Measurements from ENCODE around the gene THAP8. TPM values are rescaled to one million over a fixed set of nuclear protein-coding genes. Genes with fewer than 3 reads are reported as not detected.

The THAP8 gene
- total and polyA plus RNA-seq, 10 of the 15 experiments (the other 5 are each of a cell fraction or from before 2014, with no cell fraction given), result 0.24 to 4.4 (median 2.6) TPM

- SMC1A ChIA-PET (ENCODE audit: uncharacterized antibody, unreplicated experiment), result no interaction called here
- CTCF ChIA-PET, result interaction anchor here (0.9 kb wide), 1 partner anchor 43 kb away, joined by 5 read pairs; the partner anchor contains the start of gene THAP8
- H3K9ac ChIP-seq (ENCODE audit: control insufficient read depth, insufficient read depth, low read length), result no peak overlapping the region
Observed at GRCh38 chr19:36010402-36010801, 43.7 kb downstream of the THAP8 start.

More at GRCh38 chr19:36010402-36010801, 43.7 kb downstream of the THAP8 start:
- BruUV-seq (replicated peaks), result no TSS peak
- WGBS (ENCODE audit: insufficient coverage, insufficient replicate concordance, low lambda C conversion rate, missing lambda C conversion rate), result 84% methylated on average over 11 of the region's 11 CpGs
- Histone ChIP-seq H4K20me1 (ENCODE audit: control insufficient read depth, insufficient read depth) (no peaks in the 10 kb centered on the region), H3K36me3 (ENCODE audit: control insufficient read depth in 2 of 2, insufficient read depth in 2 of 2, low read length in 1 of 2) (no peaks in the 10 kb centered on the region), H3K27ac (ENCODE audit: control insufficient read depth, insufficient read depth) (no peak overlapping the region), H3K4me2 (ENCODE audit: control insufficient read depth, insufficient read depth) (no peak overlapping the region), H3K27me3 (replicated peaks in 1 of 2; ENCODE audit: control insufficient read depth in 2 of 2, insufficient read depth in 2 of 2, low read length in 1 of 2) (no peaks in the 10 kb centered on the region), H2AFZ (ENCODE audit: control insufficient read depth, low read depth, low read length) (no peak overlapping the region), H3K79me2 (ENCODE audit: control insufficient read depth, insufficient read depth, low read length) (peaks cover 16% of the 10 kb centered on the region), H3K9me3 (replicated peaks; ENCODE audit: control insufficient read depth, insufficient read depth, low read length) (no peaks in the 10 kb centered on the region), H3K4me1 (ENCODE audit: control insufficient read depth, insufficient read depth, low read length) (no peaks in the 10 kb centered on the region; the same call in 1 of the 2 replicates), H3K4me3 (no peak overlapping the region)
- POLR2A ChIA-PET, result no interaction called here
- no peak for FAIRE-seq
- ATAC-seq, result no peak
- DNase-seq (ENCODE audit: low read depth, low spot score), result no peak
- in situ Hi-C loops (cut with MboI) (no loop called here), intact Hi-C loops (cut with micrococcal nuclease; ENCODE audit: unreplicated experiment) (loop anchor here (5.0 kb wide), 1 partner anchor 42 kb away; the partner anchor contains the start of genes THAP8 and WDR62)
- RAD21 ChIA-PET (ENCODE audit: unreplicated experiment), result no interaction called here
- TF ChIP-seq TBL1XR1 (IDR thresholded peaks at IDR 0.05; ENCODE audit: low read depth, low read length), result no peak
- no peak for TF ChIP-seq SKIL (IDR thresholded peaks at IDR 0.05; ENCODE audit: low read depth, poor library complexity, severe bottlenecking)
- TF ChIP-seq MYC (IDR thresholded peaks at IDR 0.05; ENCODE audit: insufficient read depth, insufficient read length, insufficient replicate concordance, low read length, severe bottlenecking), result no peak
- TF ChIP-seq IKZF2 (IDR thresholded peaks at IDR 0.05), result no peak
- TF ChIP-seq ZZZ3 (IDR thresholded peaks at IDR 0.05; ENCODE audit: control insufficient read depth, insufficient read length, low read depth), result no peak
- no peak for TF ChIP-seq CREM (IDR thresholded peaks at IDR 0.05; ENCODE audit: low read depth)
- TF ChIP-seq NRF1 (conservative IDR thresholded peaks at IDR 0.05; ENCODE audit: low read depth, low read length), result no peak
- TF ChIP-seq MAX (IDR thresholded peaks at IDR 0.05; ENCODE audit: low read depth, low read length), result no peak
- TF ChIP-seq POLR2A (IDR thresholded peaks at IDR 0.05; ENCODE audit: low read depth, low read length), result no peak
- TF ChIP-seq SP1 (IDR thresholded peaks at IDR 0.05; ENCODE audit: low read depth, low read length), result no peak
- no peak for TF ChIP-seq BHLHE40 (IDR thresholded peaks at IDR 0.05; ENCODE audit: borderline replicate concordance in 1 of 2, low read depth in 2 of 2, low read length in 1 of 2)
